H9 (cell line): ENCODE measurements around the gene YRDC. TPM values are rescaled to one million over a fixed set of nuclear protein-coding genes. Genes with fewer than 3 reads are reported as not detected.

Experiments used
- DNase-seq: peaks from one replicate; pipeline ENCODE4 v3.0.0-alpha.2; 2017
- H2AFZ ChIP-seq: one replicate; pipeline ENCODE4 v1.6.1; 2013; ENCODE audit warnings: mild to moderate bottlenecking, low read length, control low read depth, moderate library complexity
- H2AK5ac ChIP-seq: 2 replicates; pipeline ENCODE4 v1.6.1; 2013; ENCODE audit warnings: low read length, control low read depth, mixed read lengths; ENCODE audit not compliant: insufficient read length
- H2BK120ac ChIP-seq: one replicate; pipeline ENCODE4 v1.6.1; 2013; ENCODE audit warnings: low read depth, mild to moderate bottlenecking, low read length, control low read depth, inconsistent platforms; ENCODE audit not compliant: poor library complexity, severe bottlenecking
- H2BK12ac ChIP-seq: 2 replicates; pipeline ENCODE4 v1.6.1; 2013; ENCODE audit warnings: low read length, control low read depth, mixed read lengths, low read depth; ENCODE audit not compliant: insufficient read length
- H2BK15ac ChIP-seq: 2 replicates; pipeline ENCODE4 v1.6.1; 2013; ENCODE audit warnings: low read depth, low read length, control low read depth
- H2BK20ac ChIP-seq: one replicate; pipeline ENCODE4 v1.6.1; 2013; ENCODE audit warnings: low read depth, mild to moderate bottlenecking, low read length, control low read depth, inconsistent platforms; ENCODE audit not compliant: poor library complexity, severe bottlenecking
- H2BK5ac ChIP-seq: 2 replicates; pipeline ENCODE4 v1.6.1; 2013; ENCODE audit warnings: low read length, control low read depth, mixed read lengths; ENCODE audit not compliant: insufficient read length
- H3K14ac ChIP-seq: 2 replicates; pipeline ENCODE4 v1.6.1; 2013; ENCODE audit warnings: low read length, control low read depth; ENCODE audit not compliant: insufficient read depth
- H3K18ac ChIP-seq: 2 replicates; pipeline ENCODE4 v1.6.1; 2013; ENCODE audit warnings: low read depth, mild to moderate bottlenecking, mixed read lengths, low read length, control low read depth; ENCODE audit not compliant: insufficient read length
- H3K23ac ChIP-seq: 2 replicates; pipeline ENCODE4 v1.6.1; 2013; ENCODE audit warnings: low read length, control low read depth, mixed read lengths, low read depth; ENCODE audit not compliant: insufficient read length
- H3K23me2 ChIP-seq: 2 replicates; pipeline ENCODE4 v1.6.1; 2013; ENCODE audit warnings: low read depth, mild to moderate bottlenecking, mixed read lengths, low read length, control low read depth; ENCODE audit not compliant: insufficient read length, poor library complexity, severe bottlenecking
- H3K27ac ChIP-seq: 2 replicates; pipeline ENCODE4 v1.5.1; 2013; ENCODE audit warnings: low read length, control low read depth, mixed read lengths, low read depth; ENCODE audit not compliant: insufficient read length
- H3K27me3 ChIP-seq: 2 replicates; pipeline ENCODE4 v1.6.1; 2013; ENCODE audit warnings: low read length, control low read depth, inconsistent platforms; ENCODE audit not compliant: insufficient read depth
- H3K4ac ChIP-seq: 2 replicates; pipeline ENCODE4 v1.6.1; 2013; ENCODE audit warnings: low read depth, mild to moderate bottlenecking, control low read depth, inconsistent platforms, low read length, moderate library complexity
- H3K4me1 ChIP-seq: 2 replicates; pipeline ENCODE4 v1.6.1; 2013; ENCODE audit warnings: low read length, control low read depth, inconsistent platforms; ENCODE audit not compliant: insufficient read depth
- H3K4me2 ChIP-seq: 2 replicates; pipeline ENCODE4 v1.6.1; 2013; ENCODE audit warnings: low read length, control low read depth, mixed read lengths; ENCODE audit not compliant: insufficient read length, insufficient read depth
- H3K56ac ChIP-seq: 2 replicates; pipeline ENCODE4 v1.6.1; 2013; ENCODE audit warnings: low read depth, mild to moderate bottlenecking, mixed read lengths, low read length, control low read depth; ENCODE audit not compliant: insufficient read length
- H3K79me1 ChIP-seq: 2 replicates; pipeline ENCODE4 v1.6.1; 2013; ENCODE audit warnings: low read depth, mild to moderate bottlenecking, moderate library complexity, low read length, control low read depth, inconsistent platforms; ENCODE audit not compliant: insufficient read depth, poor library complexity, severe bottlenecking
- H3K79me2 ChIP-seq: 2 replicates; pipeline ENCODE4 v1.6.1; 2013; ENCODE audit warnings: low read length, control low read depth, inconsistent platforms; ENCODE audit not compliant: insufficient read depth
- H3K9ac ChIP-seq: 2 replicates; pipeline ENCODE4 v1.6.1; 2013; ENCODE audit warnings: low read length, control low read depth, mixed read lengths; ENCODE audit not compliant: insufficient read length; ENCODE audit errors: extremely low read depth
- H3K9me3 ChIP-seq: one replicate; pipeline ENCODE4 v1.6.1; 2013; ENCODE audit warnings: low read depth, low read length, inconsistent platforms; ENCODE audit not compliant: control insufficient read depth
- H3T11ph ChIP-seq: one replicate; pipeline ENCODE4 v1.6.1; 2013; ENCODE audit warnings: mild to moderate bottlenecking, low read length, control low read depth, inconsistent platforms
- H4K20me1 ChIP-seq: one replicate; pipeline ENCODE4 v1.6.1; 2013; ENCODE audit not compliant: control insufficient read depth, insufficient read length, insufficient read depth
- H4K5ac ChIP-seq: 2 replicates; pipeline ENCODE4 v1.6.1; 2013; ENCODE audit warnings: low read depth, mild to moderate bottlenecking, mixed read lengths, low read length, control low read depth; ENCODE audit not compliant: insufficient read length
- H4K8ac ChIP-seq: replicated peaks from 2 replicates; pipeline ENCODE4 v1.6.1; 2013; ENCODE audit warnings: low read length, control low read depth, mixed read lengths, low read depth; ENCODE audit not compliant: insufficient read length
- H4K91ac ChIP-seq: 2 replicates; pipeline ENCODE4 v1.6.1; 2013; ENCODE audit warnings: low read depth, mild to moderate bottlenecking, moderate library complexity, mixed read lengths, low read length, control low read depth; ENCODE audit not compliant: insufficient read length
- H3K27ac Mint-ChIP-seq, 3 experiments: 2 replicates in 2 of 3; 3 replicates in 1 of 3; pipeline ENCODE4 v1.8.0; 2020 to 2021; ENCODE audit warnings: mixed read lengths in 3 of 3, mild to moderate bottlenecking in 1 of 3, moderate library complexity in 1 of 3
- H3K27me3 Mint-ChIP-seq: 2 replicates; pipeline ENCODE4 v1.8.0; 2021; ENCODE audit warnings: low read depth, mild to moderate bottlenecking, moderate library complexity, mixed read lengths
- H3K36me3 Mint-ChIP-seq, 3 experiments: 2 replicates in 2 of 3; 3 replicates in 1 of 3; pipeline ENCODE4 v1.8.0; 2020 to 2021; ENCODE audit warnings: low read depth in 3 of 3, mixed read lengths in 3 of 3; ENCODE audit not compliant: insufficient read depth in 1 of 3
- H3K4me1 Mint-ChIP-seq, 2 experiments: 2 replicates each; pipeline ENCODE4 v1.8.0; 2020; ENCODE audit warnings: mixed read lengths in 2 of 2
- H3K4me3 Mint-ChIP-seq, 2 experiments: 2 replicates in 1 of 2; 3 replicates in 1 of 2; pipeline ENCODE4 v1.8.0; 2020 to 2021; ENCODE audit warnings: mild to moderate bottlenecking in 2 of 2, mixed read lengths in 2 of 2, moderate library complexity in 1 of 2
- H3K9me3 Mint-ChIP-seq, 2 experiments: 2 replicates in 1 of 2; 3 replicates in 1 of 2; pipeline ENCODE4 v1.8.0; 2020; ENCODE audit warnings: mild to moderate bottlenecking in 2 of 2, mixed read lengths in 2 of 2, moderate library complexity in 1 of 2
- total RNA-seq: library from RNA; stranded (reverse); gene quantifications from 2 replicates; pipeline ENCODE4 v1.2.1, GENCODE V29; 2021
- TF ChIP-seq, protein P1 (sequence below): fragments of 200-600 bp; sonication (generic); conservative IDR thresholded peaks from 3 replicates; pipeline ENCODE4 v1.8.0; 2021; ENCODE audit warnings: antibody characterized with exemption, mild to moderate bottlenecking

Gene YRDC
- total RNA-seq, 1 experiment from 2014 or later: 28.0 TPM

DNA sequence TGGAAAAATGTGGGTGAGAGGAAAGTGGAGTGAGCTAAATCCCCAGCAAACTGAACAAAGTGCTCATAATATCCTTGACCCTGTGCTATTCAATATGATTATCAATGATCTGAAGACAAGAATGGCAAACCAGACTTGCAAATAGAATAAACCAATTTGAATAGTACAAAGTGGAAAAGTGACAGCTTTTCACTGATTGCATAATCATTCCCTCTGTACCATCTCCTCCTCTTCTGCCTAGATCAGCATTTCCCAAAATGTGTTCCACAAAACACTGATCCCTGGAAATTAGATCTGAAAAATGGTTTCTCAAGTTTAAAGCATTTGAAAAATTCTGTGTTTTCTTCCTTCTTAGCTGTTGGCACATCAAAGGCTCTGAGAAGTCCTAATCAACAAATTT lies 43.3 kb upstream of the YRDC start:
- H3K9me3 Mint-ChIP-seq: no peaks in the 10 kb centered on the region
- Histone ChIP-seq H2AFZ (no peak overlapping the region), H4K8ac (no peak overlapping the region), H2BK15ac (no peak overlapping the region), H3K27ac (no peak overlapping the region), H3K14ac (no peak overlapping the region), H3K56ac (no peak overlapping the region), H3K4me1 (no peaks in the 10 kb centered on the region), H4K91ac (no peak overlapping the region), H3K4me2 (no peak overlapping the region), H2BK12ac (no peak overlapping the region), H3K9me3 (no peaks in the 10 kb centered on the region), H3K23ac (no peak overlapping the region), H3K9ac (no peak overlapping the region), H3K27me3 (no peaks in the 10 kb centered on the region), H3T11ph (no peak overlapping the region), H2BK5ac (no peak overlapping the region), H3K79me1 (peaks cover 8% of the 10 kb centered on the region), H4K20me1 (no peaks in the 10 kb centered on the region), H4K5ac (no peak overlapping the region), H3K79me2 (peaks cover 2% of the 10 kb centered on the region; the same call in 1 of the 2 replicates), H2BK20ac (no peak overlapping the region), H2BK120ac (no peak overlapping the region), H2AK5ac (no peak overlapping the region), H3K23me2 (no peaks in the 10 kb centered on the region), H3K18ac (no peak overlapping the region), H3K4ac (no peak overlapping the region)
- H3K27ac Mint-ChIP-seq: no peak overlapping the region
- H3K4me3 Mint-ChIP-seq: no peak overlapping the region
- H3K4me1 Mint-ChIP-seq: no peaks in the 10 kb centered on the region
- H3K27me3 Mint-ChIP-seq: no peaks in the 10 kb centered on the region
- H3K36me3 Mint-ChIP-seq: peaks cover 1 to 13% (median 4%) of the 10 kb centered on the region in 3 experiments; a peak in 4 of 7 replicates
- TF ChIP-seq, protein P1, sequence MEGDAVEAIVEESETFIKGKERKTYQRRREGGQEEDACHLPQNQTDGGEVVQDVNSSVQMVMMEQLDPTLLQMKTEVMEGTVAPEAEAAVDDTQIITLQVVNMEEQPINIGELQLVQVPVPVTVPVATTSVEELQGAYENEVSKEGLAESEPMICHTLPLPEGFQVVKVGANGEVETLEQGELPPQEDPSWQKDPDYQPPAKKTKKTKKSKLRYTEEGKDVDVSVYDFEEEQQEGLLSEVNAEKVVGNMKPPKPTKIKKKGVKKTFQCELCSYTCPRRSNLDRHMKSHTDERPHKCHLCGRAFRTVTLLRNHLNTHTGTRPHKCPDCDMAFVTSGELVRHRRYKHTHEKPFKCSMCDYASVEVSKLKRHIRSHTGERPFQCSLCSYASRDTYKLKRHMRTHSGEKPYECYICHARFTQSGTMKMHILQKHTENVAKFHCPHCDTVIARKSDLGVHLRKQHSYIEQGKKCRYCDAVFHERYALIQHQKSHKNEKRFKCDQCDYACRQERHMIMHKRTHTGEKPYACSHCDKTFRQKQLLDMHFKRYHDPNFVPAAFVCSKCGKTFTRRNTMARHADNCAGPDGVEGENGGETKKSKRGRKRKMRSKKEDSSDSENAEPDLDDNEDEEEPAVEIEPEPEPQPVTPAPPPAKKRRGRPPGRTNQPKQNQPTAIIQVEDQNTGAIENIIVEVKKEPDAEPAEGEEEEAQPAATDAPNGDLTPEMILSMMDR: no peak
- no peak for DNase-seq
